ENCODE measurements around the gene TMF1.

The TMF1 gene

GRCh38 chr3:69079269-69080159 is 27.4 kb upstream of the TMF1 start:
- peak; percentile 26 for DNase-seq

- no peak for DNase-seq
These were observed 20.8 kb upstream of the TMF1 start for GRCh38 chr3:69072928-69073327.

- no peak for DNase-seq
These were observed 14.0 kb upstream of the TMF1 start for GRCh38 chr3:69066121-69066520.

GRCh38 chr3:69065318-69065964 is 13.3 kb upstream of the TMF1 start:
- DNase-seq: peak; percentile 56

- DNase-seq: no peak
These were observed 11.5 kb upstream of the TMF1 start for GRCh38 chr3:69063636-69064035.

GRCh38 chr3:69059688-69060087 is 7.6 kb upstream of the TMF1 start:
- peak; percentile 25 for DNase-seq

- no peak for DNase-seq
These were observed 6.8 kb upstream of the TMF1 start for GRCh38 chr3:69058947-69059224.

- DNase-seq: peak; percentile 42
These were observed 6.2 kb upstream of the TMF1 start for GRCh38 chr3:69058180-69058946.

- DNase-seq: no peak
These were observed 352 bp upstream of the TMF1 start for GRCh38 chr3:69052472-69052898.

GRCh38 chr3:69048990-69049389 is 3.1 kb downstream of the TMF1 start:
- DNase-seq: peak; percentile 16

GRCh38 chr3:69044608-69045007 is 7.5 kb downstream of the TMF1 start:
- no peak for DNase-seq

GRCh38 chr3:69033470-69033869 is 18.7 kb downstream of the TMF1 start:
- DNase-seq: peak; percentile 71

GRCh38 chr3:69032737-69033136 is 19.4 kb downstream of the TMF1 start:
- no peak for DNase-seq

GRCh38 chr3:69032142-69032541 is 20.0 kb downstream of the TMF1 start:
- peak; percentile 41 for DNase-seq

- no peak for DNase-seq
These were observed 20.5 kb downstream of the TMF1 start for GRCh38 chr3:69031635-69032034.

GRCh38 chr3:69020857-69021256 is 31.3 kb downstream of the TMF1 start:
- DNase-seq: no peak

GRCh38 chr3:69020424-69020823 is 31.7 kb downstream of the TMF1 start:
- no peak for DNase-seq

- DNase-seq: no peak
These were observed 35.2 kb downstream of the TMF1 start for GRCh38 chr3:69016901-69017300.

GRCh38 chr3:69016102-69016501 is 36.0 kb downstream of the TMF1 start:
- DNase-seq: no peak

GRCh38 chr3:69014022-69014580 is 38.0 kb downstream of the TMF1 start:
- DNase-seq: no peak

- peak; percentile 91 for DNase-seq
These were observed 38.7 kb downstream of the TMF1 start, which contains the start of gene EOGT for GRCh38 chr3:69013253-69014021. Gene EOGT (minus strand): TSS chr3:69013684. CDS start chr3:69009846, 3,838 bp downstream.

GRCh38 chr3:69012800-69013252 is 39.3 kb downstream of the TMF1 start:
- DNase-seq: peak; percentile 34

Measured in activated CD4-positive, alpha-beta T cell treated with anti-CD3 and anti-CD28 coated beads, Interleukin-2, Interleukin-6, amounts not matched to agents 100 ng/mL and 50 ng/mL, durations not matched to agents 16 hours and 8 hours (primary cell).